GM19043 (cell line): ENCODE data around the gene PCDHGA4.
"Not testable (repeated sequence)": the region's sequence is repeated elsewhere in the genome, so short reads cannot be mapped to it uniquely, and the experiment has no call there.

Source experiments
- ATAC-seq: cut with Tn5 transposase; IDR thresholded peaks from one replicate; pipeline ENCODE4 v1.9.1; 2021; ENCODE audit warnings: low read depth; ENCODE audit not compliant: unreplicated experiment

PCDHGA4 gene

GRCh38 chr5:141346017-141346416, 8.8 kb upstream of the PCDHGA4 start:
- ATAC-seq: not testable (repeated sequence)

GRCh38 chr5:141349917-141350619, 4.8 kb upstream of the PCDHGA4 start, which contains the start of gene PCDHGB1:
Gene PCDHGB1, plus strand, starts transcription at chr5:141350099. Its CDS starts 162 bp downstream, at chr5:141350261.
- ATAC-seq: no peak

- ATAC-seq: no peak
Observed at GRCh38 chr5:141351591-141351990, 3.2 kb upstream of the PCDHGA4 start.

- ATAC-seq: no peak
Observed at GRCh38 chr5:141355641-141356040, 820 bp downstream of the PCDHGA4 start.

GRCh38 chr5:141356133-141356532, 1.3 kb downstream of the PCDHGA4 start:
- ATAC-seq: no peak

- ATAC-seq: no peak
Observed at GRCh38 chr5:141356950-141357349, 2.1 kb downstream of the PCDHGA4 start.

GRCh38 chr5:141359790-141360426, 5.1 kb downstream of the PCDHGA4 start, which contains the start of gene PCDHGB2:
Gene PCDHGB2, plus strand, starts transcription at chr5:141359994. Its CDS starts 142 bp downstream, at chr5:141360136.
- no peak for ATAC-seq

GRCh38 chr5:141360685-141361084, 5.9 kb downstream of the PCDHGA4 start:
- no peak for ATAC-seq

- no peak for ATAC-seq
Observed at GRCh38 chr5:141362719-141363118, 7.9 kb downstream of the PCDHGA4 start.

- no peak for ATAC-seq
Observed at GRCh38 chr5:141363952-141364660, 9.3 kb downstream of the PCDHGA4 start, which contains the start of gene PCDHGA5. Gene PCDHGA5, plus strand, starts transcription at chr5:141364162. Its CDS starts 169 bp downstream, at chr5:141364331.

- ATAC-seq: no peak
Observed at GRCh38 chr5:141366016-141366896, 11.4 kb downstream of the PCDHGA4 start.

GRCh38 chr5:141369994-141370848, 15.4 kb downstream of the PCDHGA4 start, which contains the start of gene PCDHGB3:
Gene PCDHGB3, plus strand, starts transcription at chr5:141370242. Its CDS starts 153 bp downstream, at chr5:141370395.
- ATAC-seq: peak; percentile 74

- no peak for ATAC-seq
Observed at GRCh38 chr5:141371572-141372475, 17.0 kb downstream of the PCDHGA4 start.

- no peak for ATAC-seq
Observed at GRCh38 chr5:141373673-141374317, 19.0 kb downstream of the PCDHGA4 start, which contains the start of gene PCDHGA6. Gene PCDHGA6, plus strand, starts transcription at chr5:141373891. Its CDS starts 193 bp downstream, at chr5:141374084.

- ATAC-seq: no peak
Observed at GRCh38 chr5:141374627-141375026, 19.8 kb downstream of the PCDHGA4 start.

GRCh38 chr5:141375444-141376155, 20.8 kb downstream of the PCDHGA4 start:
- ATAC-seq: not testable (repeated sequence)
